HCT116 (cell line): ENCODE data around the gene RBM34.

Source experiments
- CTCF ChIP-seq, 3 experiments: fragments of 200-600 bp in 1 of 3; sonication (generic) in 1 of 3; IDR thresholded peaks in 2 of 3; conservative IDR thresholded peaks in 1 of 3; 2 replicates each; pipeline ENCODE4 v1.5.1; 2012 to 2017; ENCODE audit warnings: low read depth in 2 of 3, low read length in 2 of 3, antibody characterized with exemption in 1 of 3, borderline replicate concordance in 1 of 3, control low read depth in 1 of 3, mild to moderate bottlenecking in 1 of 3, mixed read lengths in 1 of 3, mixed run types in 1 of 3, moderate library complexity in 1 of 3; ENCODE audit not compliant: insufficient read depth in 1 of 3
- MAX ChIP-seq: IDR thresholded peaks from 2 replicates; pipeline ENCODE4 v1.6.1; 2012
- RAD21 ChIP-seq: IDR thresholded peaks from 2 replicates; pipeline ENCODE4 v1.6.1; 2012; ENCODE audit warnings: low read depth, mild to moderate bottlenecking
- ZNF274 ChIP-seq: fragments of 200-500 bp; sonication (Bioruptor generic); IDR thresholded peaks from 2 replicates; pipeline ENCODE4 v1.6.1; 2014; ENCODE audit warnings: mild to moderate bottlenecking, low read depth, low read length, inconsistent platforms

GRCh38 chr1:235113183-235113917, 47.7 kb downstream of the RBM34 start:
- TF ChIP-seq MAX (no peak), ZNF274 (no peak), RAD21 (no peak), CTCF (IDR thresholded peaks at IDR 0.05 in 2 of 3, conservative IDR thresholded peaks at IDR 0.05 in 1 of 3; ENCODE audit: borderline replicate concordance in 1 of 3, insufficient read depth in 1 of 3, low read depth in 2 of 3, low read length in 2 of 3) (no peak)
